Endothelial cell of umbilical vein (primary cell): ENCODE data around the gene EID3. TPM values are rescaled to one million over a fixed set of nuclear protein-coding genes. Genes with fewer than 3 reads are reported as not detected.
A peak's percentile ranks its signal among the peaks of the same experiment; 100 is the strongest.

Experiments
- BruUV-seq: library from RNA; stranded (reverse); fragments of 400-500 nt; replicated peaks from 2 replicates; lab custom pipeline; 2021; lab: Mats Ljungman, UMichigan
- CTCF ChIA-PET: fragments of 300-600, 350-600 bp; sonication (Branson Sonifier 250); formaldehyde crosslinking; loops from one replicate; lab custom pipeline; 2021; ENCODE audit warnings: antibody characterized with exemption, inconsistent platforms; lab: Charles Lee
- POLR2A ChIA-PET: fragments of 300-600, 350-600 bp; sonication (Branson Sonifier 250); formaldehyde crosslinking; loops from one replicate; lab custom pipeline; 2021; ENCODE audit warnings: antibody characterized with exemption, inconsistent platforms; lab: Charles Lee
- DNase-seq: peaks from one replicate; pipeline ENCODE4 v3.0.0-alpha.2; 2011; ENCODE audit warnings: low read depth, low spot score
- FAIRE-seq: peaks from 2 replicates; lab custom pipeline; 2011; peaks lifted over from hg19 to GRCh38; lab: Jason Lieb, UNC
- H2AFZ ChIP-seq: 2 replicates; pipeline ENCODE4 v1.6.0; 2012; ENCODE audit warnings: low read depth, low read length, control low read depth, inconsistent platforms
- H3K27ac ChIP-seq: 2 replicates; pipeline ENCODE4 v1.5.1; 2011; ENCODE audit warnings: low read depth, mild to moderate bottlenecking, control low read depth, low read length, moderate library complexity; ENCODE audit not compliant: insufficient read depth
- H3K27me3 ChIP-seq, 2 experiments: 2 replicates each; pipeline versions ENCODE4 v1.6.0 to v1.6.1; 2011; ENCODE audit warnings: low read length in 2 of 2, mixed read lengths in 1 of 2; ENCODE audit not compliant: control insufficient read depth in 2 of 2, insufficient read depth in 2 of 2
- H3K36me3 ChIP-seq, 2 experiments: 2 replicates in 1 of 2; 3 replicates in 1 of 2; pipeline ENCODE4 v1.5.1; 2011; ENCODE audit warnings: low read length in 2 of 2, mild to moderate bottlenecking in 1 of 2, moderate library complexity in 1 of 2; ENCODE audit not compliant: control insufficient read depth in 2 of 2, insufficient read depth in 2 of 2; ENCODE audit errors: extremely low read depth in 1 of 2
- H3K4me1 ChIP-seq: 3 replicates; pipeline ENCODE4 v1.5.1; 2011; ENCODE audit warnings: mild to moderate bottlenecking, low read length; ENCODE audit not compliant: control insufficient read depth, insufficient read depth; ENCODE audit errors: extremely low read depth
- H3K4me2 ChIP-seq: 2 replicates; pipeline ENCODE4 v1.6.1; 2011; ENCODE audit warnings: low read length, control low read depth, mixed read lengths; ENCODE audit not compliant: insufficient read depth
- H3K4me3 ChIP-seq, 3 experiments: fragments of 200-600 bp in 1 of 3; sonication (generic), shearing (Covaris generic) in 1 of 3; replicated peaks in 1 of 3; 2 replicates each; pipeline ENCODE4 v1.5.1; 2011 to 2016; ENCODE audit warnings: control low read depth in 3 of 3, low read length in 3 of 3, mild to moderate bottlenecking in 2 of 3, inconsistent platforms in 1 of 3, low read depth in 1 of 3, moderate library complexity in 1 of 3; ENCODE audit not compliant: insufficient read depth in 1 of 3
- H3K79me2 ChIP-seq: 2 replicates; pipeline ENCODE4 v1.6.0; 2012; ENCODE audit warnings: low read length, inconsistent platforms; ENCODE audit not compliant: control insufficient read depth, insufficient read depth
- H3K9ac ChIP-seq: replicated peaks from 2 replicates; pipeline ENCODE3; 2011; ENCODE audit warnings: low read length, control low read depth; ENCODE audit not compliant: insufficient read depth; ENCODE audit errors: extremely low read depth
- H3K9me1 ChIP-seq: replicated peaks from 3 replicates; pipeline ENCODE4 v1.6.0; 2011; ENCODE audit warnings: mild to moderate bottlenecking, low read length; ENCODE audit not compliant: control insufficient read depth, insufficient read depth; ENCODE audit errors: extremely low read depth
- H3K9me3 ChIP-seq: replicated peaks from 2 replicates; pipeline ENCODE4 v1.5.1; 2012; ENCODE audit warnings: low read length, inconsistent platforms; ENCODE audit not compliant: control insufficient read depth, insufficient read depth
- H4K20me1 ChIP-seq: replicated peaks from 2 replicates; pipeline ENCODE3; 2011; ENCODE audit warnings: mild to moderate bottlenecking, low read length; ENCODE audit not compliant: control insufficient read depth, insufficient read depth; ENCODE audit errors: extremely low read depth
- EZH2 ChIP-seq: IDR thresholded peaks from 2 replicates; pipeline ENCODE4 v1.6.1; 2012; ENCODE audit warnings: borderline replicate concordance, low read depth, mild to moderate bottlenecking, moderate library complexity, low read length, inconsistent platforms; ENCODE audit not compliant: severe bottlenecking
- FOS ChIP-seq: IDR thresholded peaks from 2 replicates; pipeline ENCODE4 v1.6.1; 2011; ENCODE audit warnings: mild to moderate bottlenecking, low read length, moderate library complexity, borderline replicate concordance; ENCODE audit not compliant: insufficient read depth
- GATA2 ChIP-seq: IDR thresholded peaks from 2 replicates; pipeline ENCODE4 v1.7.0; 2011; ENCODE audit warnings: low read depth, mild to moderate bottlenecking, moderate library complexity, mixed read lengths, low read length; ENCODE audit not compliant: insufficient read length, insufficient read depth
- JUN ChIP-seq: IDR thresholded peaks from 2 replicates; pipeline ENCODE4 v1.6.1; 2011; ENCODE audit warnings: borderline replicate concordance, low read depth; ENCODE audit not compliant: insufficient read length, insufficient read depth
- MAX ChIP-seq: IDR thresholded peaks from 2 replicates; pipeline ENCODE4 v1.6.1; 2011; ENCODE audit not compliant: insufficient read depth, insufficient read length
- MYC ChIP-seq: IDR thresholded peaks from one replicate; pipeline ENCODE4 v1.6.1; 2011; ENCODE audit warnings: mild to moderate bottlenecking, low read depth, low read length
- POLR2A ChIP-seq: IDR thresholded peaks from 2 replicates; pipeline ENCODE4 v1.6.1; 2012; ENCODE audit warnings: low read depth, mild to moderate bottlenecking, control low read depth, low read length
- POLR2AphosphoS5 ChIP-seq: IDR thresholded peaks from 2 replicates; pipeline ENCODE4 v1.6.1; 2012; ENCODE audit warnings: low read depth, mild to moderate bottlenecking, control low read depth, low read length, moderate library complexity; ENCODE audit not compliant: insufficient read depth
- dilution Hi-C: fragments of 300-500 bp; cut with MboI; formaldehyde crosslinking; loops from one replicate; pipeline ENCODE4 v1.15.0; 2019; ENCODE audit warnings: low sequenced_read_pairs; ENCODE audit not compliant: extremely low pct_ligation_motif_present
- intact Hi-C: fragments of 100-400 bp; cut with micrococcal nuclease; formaldehyde crosslinking; loops from one replicate; pipeline ENCODE4 v1.10.0; 2022
- polyA plus RNA-seq, 4 experiments: library from polyadenylated mRNA; depleted of rRNA in 3 of 4; stranded (reverse) in 3 of 4; unstranded in 1 of 4; fragments of >200 nt; gene quantifications; 2 replicates each; pipeline versions ENCODE4 v1.2.1 to v1.2.3, GENCODE V29; 2011 to 2012; ENCODE audit warnings: missing spikeins in 1 of 4
- total RNA-seq: library from RNA; stranded (reverse); gene quantifications from 2 replicates; pipeline ENCODE4 v1.2.3, GENCODE V29; 2021
- TF ChIP-seq, protein P1 (sequence below), 2 donors: IDR thresholded peaks; 1 replicate in 1 of 2; 2 replicates in 1 of 2; pipeline ENCODE4 v1.5.1; 2011; ENCODE audit warnings: low read length in 2 of 2, mild to moderate bottlenecking in 2 of 2, moderate library complexity in 2 of 2, control low read depth in 1 of 2, inconsistent platforms in 1 of 2, low read depth in 1 of 2; ENCODE audit not compliant: insufficient read depth in 1 of 2; ENCODE audit errors: extremely low read depth in 1 of 2

EID3 gene
- total and polyA plus RNA-seq, 2 donors (not counting 3 experiments of a cell fraction or from before 2014, with no cell fraction given) = 1.5 to 14.5 TPM

DNA sequence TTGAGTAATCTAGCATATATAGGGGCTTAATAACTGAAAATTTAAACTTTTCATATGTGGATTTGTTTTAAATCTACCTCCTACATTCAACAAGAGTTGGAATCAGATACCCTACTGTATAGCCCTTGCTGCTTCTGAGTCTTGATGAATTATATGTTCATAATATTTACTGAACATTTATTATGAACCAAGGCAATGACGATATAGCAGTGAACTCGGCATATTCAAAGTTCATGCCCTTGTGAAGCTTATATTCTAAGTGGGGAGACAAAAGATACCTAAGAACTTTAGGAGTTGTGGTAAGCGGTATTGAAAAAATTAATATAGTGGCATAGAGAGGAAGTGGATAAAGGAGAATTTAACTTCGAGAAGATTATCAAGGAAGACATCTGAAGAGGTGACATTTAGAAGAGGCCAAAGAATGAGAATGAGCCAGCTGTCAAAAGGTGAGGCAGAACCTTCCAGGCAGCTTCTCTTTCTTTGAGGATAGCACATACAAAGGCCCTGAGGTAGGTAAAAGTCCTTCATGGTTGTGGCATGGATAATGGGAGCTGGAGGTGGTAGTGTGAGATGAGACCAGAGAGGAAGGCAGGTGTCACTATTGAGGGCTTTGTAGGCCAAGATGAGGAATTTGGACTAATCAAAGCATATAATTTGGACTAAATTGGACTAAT lies 10.2 kb downstream of the EID3 start:
- dilution Hi-C loops = no loop called here
- POLR2A ChIA-PET = interaction anchor here (1.5 to 1.7 kb wide), 2 partner anchors 26 to 98 kb away, joined by 3 to 4 read pairs; partner anchors contain the start of gene TXNRD1
- Histone ChIP-seq H4K20me1 (peaks cover 18% of the 10 kb centered on the region), H3K4me3 (no peak overlapping the region), H3K9ac (no peak overlapping the region), H3K4me2 (no peak overlapping the region), H3K36me3 (peaks cover 22 to 64% of the 10 kb centered on the region in 2 experiments), H3K9me1 (no peaks in the 10 kb centered on the region), H3K9me3 (no peaks in the 10 kb centered on the region), H2AFZ (no peak overlapping the region), H3K4me1 (peaks cover 14% of the 10 kb centered on the region), H3K27ac (no peak overlapping the region), H3K79me2 (peaks cover 96% of the 10 kb centered on the region), H3K27me3 (no peaks in the 10 kb centered on the region)
- TF ChIP-seq POLR2A = no peak
- no peak for TF ChIP-seq MYC
- TF ChIP-seq POLR2AphosphoS5 = no peak
- no peak for TF ChIP-seq MAX
- TF ChIP-seq EZH2 = no peak
- no peak for TF ChIP-seq JUN
- TF ChIP-seq, protein P1, sequence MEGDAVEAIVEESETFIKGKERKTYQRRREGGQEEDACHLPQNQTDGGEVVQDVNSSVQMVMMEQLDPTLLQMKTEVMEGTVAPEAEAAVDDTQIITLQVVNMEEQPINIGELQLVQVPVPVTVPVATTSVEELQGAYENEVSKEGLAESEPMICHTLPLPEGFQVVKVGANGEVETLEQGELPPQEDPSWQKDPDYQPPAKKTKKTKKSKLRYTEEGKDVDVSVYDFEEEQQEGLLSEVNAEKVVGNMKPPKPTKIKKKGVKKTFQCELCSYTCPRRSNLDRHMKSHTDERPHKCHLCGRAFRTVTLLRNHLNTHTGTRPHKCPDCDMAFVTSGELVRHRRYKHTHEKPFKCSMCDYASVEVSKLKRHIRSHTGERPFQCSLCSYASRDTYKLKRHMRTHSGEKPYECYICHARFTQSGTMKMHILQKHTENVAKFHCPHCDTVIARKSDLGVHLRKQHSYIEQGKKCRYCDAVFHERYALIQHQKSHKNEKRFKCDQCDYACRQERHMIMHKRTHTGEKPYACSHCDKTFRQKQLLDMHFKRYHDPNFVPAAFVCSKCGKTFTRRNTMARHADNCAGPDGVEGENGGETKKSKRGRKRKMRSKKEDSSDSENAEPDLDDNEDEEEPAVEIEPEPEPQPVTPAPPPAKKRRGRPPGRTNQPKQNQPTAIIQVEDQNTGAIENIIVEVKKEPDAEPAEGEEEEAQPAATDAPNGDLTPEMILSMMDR (IDR thresholded peaks at IDR 0.05; ENCODE audit: extremely low read depth in 1 of 2, insufficient read depth in 1 of 2, low read depth in 1 of 2, low read length in 2 of 2) = no peak
- TF ChIP-seq FOS = no peak
- no peak for TF ChIP-seq GATA2
- BruUV-seq = TSS peak; percentile 4
- no peak for FAIRE-seq
- intact Hi-C loops = no loop called here
- no peak for DNase-seq
- CTCF ChIA-PET = interaction anchor here (1.2 kb wide), 1 partner anchor 94 kb away, joined by 4 read pairs; no protein-coding TSS in a partner anchor
